Articular chondrocyte of knee joint (primary cell): Measurements from ENCODE around the gene ATG12. TPM values are rescaled to one million over a fixed set of nuclear protein-coding genes. Genes with fewer than 3 reads are reported as not detected.

Experiments
- total RNA-seq: library from RNA; depleted of rRNA; stranded (reverse); fragments of >200 nt; gene quantifications from 2 replicates; pipeline ENCODE4 v1.2.3, GENCODE V29; 2012

The ATG12 gene
- total RNA-seq, result 87.8 and 93.0 TPM in 2 replicates

GRCh38 chr5:115841382-115842088, at the start of gene ATG12, which contains the start of gene AP3S1:
TSS of gene ATG12 (minus strand) at chr5:115841565. CDS start at chr5:115841552, 13 bp downstream.
TSS of gene AP3S1 (plus strand) at chr5:115841935. CDS start at chr5:115842038, 103 bp downstream.

DNA sequence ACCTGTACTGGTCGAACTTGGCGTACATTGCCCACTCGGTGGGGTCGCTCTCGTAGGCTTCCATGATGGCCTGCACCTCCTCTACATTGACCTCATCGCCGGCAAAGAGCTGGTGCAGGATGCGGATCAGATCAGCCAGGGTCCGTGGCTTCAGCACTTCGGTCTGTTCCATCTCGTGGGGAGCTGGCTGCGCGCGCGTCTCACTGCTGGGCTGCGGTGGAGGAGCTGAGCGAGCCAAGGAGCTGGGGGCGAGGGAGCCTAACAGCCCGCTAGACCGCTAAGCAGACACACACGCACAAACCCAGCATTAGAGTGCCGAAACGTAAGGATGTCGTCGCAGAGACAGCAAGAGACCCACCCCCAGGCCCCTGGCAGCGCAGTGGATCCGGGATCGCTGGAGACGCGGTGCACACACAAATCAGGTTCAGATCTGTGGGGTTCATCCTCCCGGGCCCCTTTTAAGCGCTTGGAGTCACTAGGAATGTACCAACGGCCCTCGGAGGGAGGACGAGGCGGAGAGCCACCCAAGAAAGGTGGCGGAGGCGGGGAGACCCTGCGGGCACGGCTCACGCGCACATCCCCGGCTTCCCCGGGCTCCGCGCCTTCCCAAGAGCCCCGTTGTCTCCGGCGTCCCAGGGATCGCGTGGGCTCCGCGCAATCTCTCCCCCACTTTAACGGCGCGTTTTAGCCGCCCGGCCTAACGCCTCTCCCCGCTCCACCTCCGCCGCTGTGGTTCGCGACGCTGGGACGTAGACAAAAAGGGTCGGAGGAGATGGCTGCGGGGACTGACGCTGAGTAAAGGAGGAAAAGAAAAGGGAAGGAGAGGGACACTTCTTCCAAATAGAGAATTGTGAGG, 24.9 kb downstream of the ATG12 start, which contains the start of gene CDO1:
Gene CDO1 (minus strand): TSS at position 434 of the 856 bp plus-strand sequence. CDS start 262 bp downstream, at position 172.

Other genes with a start within 250 kb of the ATG12 start
- gene TICAM2, start 239.1 kb downstream of the ATG12 start, total RNA-seq, result 11.2 and 19.7 TPM in 2 replicates
- gene TMED7, start 215.5 kb downstream of the ATG12 start, total RNA-seq, result 231 and 238 TPM in 2 replicates
- gene CDO1, start 24.9 kb downstream of the ATG12 start, total RNA-seq, result 22.3 and 25.9 TPM in 2 replicates
- 212 and 283 TPM in 2 replicates for gene AP3S1, start 370 bp upstream of the ATG12 start, total RNA-seq
- gene LVRN, start 120.9 kb upstream of the ATG12 start, total RNA-seq, result 1.6 and 3.4 TPM in 2 replicates
- 0.11 and 0.13 TPM in 2 replicates for gene ARL14EPL, start 190.9 kb upstream of the ATG12 start, total RNA-seq
- gene COMMD10, start 243.5 kb upstream of the ATG12 start, total RNA-seq, result 37.9 and 38.7 TPM in 2 replicates